Activated CD4-positive, alpha-beta T cell treated with anti-CD3 and anti-CD28 coated beads for 48 hours (primary cell): ENCODE results near the gene IP6K3.
A peak's percentile ranks its signal among the peaks of the same experiment; 100 is the strongest.

Experiments
- DNase-seq: peaks from one replicate; pipeline ENCODE4 v3.0.0-alpha.2; 2020

The IP6K3 gene, protein sequence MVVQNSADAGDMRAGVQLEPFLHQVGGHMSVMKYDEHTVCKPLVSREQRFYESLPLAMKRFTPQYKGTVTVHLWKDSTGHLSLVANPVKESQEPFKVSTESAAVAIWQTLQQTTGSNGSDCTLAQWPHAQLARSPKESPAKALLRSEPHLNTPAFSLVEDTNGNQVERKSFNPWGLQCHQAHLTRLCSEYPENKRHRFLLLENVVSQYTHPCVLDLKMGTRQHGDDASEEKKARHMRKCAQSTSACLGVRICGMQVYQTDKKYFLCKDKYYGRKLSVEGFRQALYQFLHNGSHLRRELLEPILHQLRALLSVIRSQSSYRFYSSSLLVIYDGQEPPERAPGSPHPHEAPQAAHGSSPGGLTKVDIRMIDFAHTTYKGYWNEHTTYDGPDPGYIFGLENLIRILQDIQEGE

DNA sequence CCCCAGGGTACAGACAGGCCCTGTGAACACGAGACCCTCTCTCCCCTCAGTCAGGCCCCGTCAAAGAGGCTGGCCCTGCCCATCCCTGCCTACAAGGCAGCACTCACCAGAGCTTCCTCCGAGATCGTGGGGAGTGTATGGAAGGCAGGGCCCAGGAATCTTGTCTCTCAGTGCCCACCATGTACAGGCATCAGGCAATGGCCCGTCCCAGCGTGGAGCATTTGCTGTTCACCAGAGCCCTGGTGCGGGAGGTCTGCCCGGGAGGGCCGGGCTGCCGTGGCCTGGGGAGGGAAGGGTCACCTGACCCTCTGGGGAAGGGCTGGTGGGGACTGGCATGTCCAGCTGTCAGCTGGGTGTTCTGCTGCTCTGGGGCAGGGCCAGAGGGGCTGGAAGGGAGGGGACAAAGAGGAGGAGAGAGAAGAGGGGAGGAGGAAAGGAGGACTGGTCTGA lies at the start of gene IP6K3:
TSS of gene IP6K3 (minus strand) at position 255 of the 450 bp plus-strand sequence. CDS start 11,429 bp downstream, outside the sequence.
- DNase-seq: no peak

DNA sequence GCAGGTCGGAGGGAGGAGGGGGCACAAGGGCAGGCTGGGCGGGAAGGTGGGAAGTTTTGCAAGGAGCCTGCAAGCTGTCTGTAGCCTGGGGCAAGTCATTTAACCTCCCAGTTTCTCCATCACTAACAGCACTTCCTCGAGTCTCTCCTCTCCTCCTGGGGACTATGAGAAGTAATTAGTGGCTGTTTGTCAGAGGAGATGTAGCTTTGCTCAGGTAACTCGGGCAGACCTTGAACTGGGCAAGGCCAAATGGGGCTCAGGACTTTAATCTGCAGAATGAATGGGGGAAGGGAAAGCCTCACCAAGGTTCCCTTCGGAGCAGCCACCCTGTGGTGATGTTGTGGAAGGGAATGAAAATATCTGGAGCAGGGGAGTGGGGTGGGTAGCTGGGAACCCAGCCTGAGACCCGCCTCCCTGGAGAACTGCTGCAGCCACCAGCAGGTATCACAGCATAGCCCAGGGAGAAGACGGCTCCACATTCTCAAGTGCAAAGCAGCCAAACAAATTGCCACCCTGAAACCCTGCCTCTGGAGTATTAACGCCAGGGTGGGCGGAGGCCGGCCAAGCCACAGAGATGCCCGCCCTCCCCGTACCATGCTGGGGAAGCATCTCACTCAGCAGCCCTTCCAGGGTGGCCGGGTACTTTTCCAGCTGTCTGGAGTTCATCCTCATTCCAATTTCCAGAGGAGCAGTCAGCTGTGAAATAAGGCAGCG lies 48.4 kb upstream of the IP6K3 start:
- DNase-seq: no peak

DNA sequence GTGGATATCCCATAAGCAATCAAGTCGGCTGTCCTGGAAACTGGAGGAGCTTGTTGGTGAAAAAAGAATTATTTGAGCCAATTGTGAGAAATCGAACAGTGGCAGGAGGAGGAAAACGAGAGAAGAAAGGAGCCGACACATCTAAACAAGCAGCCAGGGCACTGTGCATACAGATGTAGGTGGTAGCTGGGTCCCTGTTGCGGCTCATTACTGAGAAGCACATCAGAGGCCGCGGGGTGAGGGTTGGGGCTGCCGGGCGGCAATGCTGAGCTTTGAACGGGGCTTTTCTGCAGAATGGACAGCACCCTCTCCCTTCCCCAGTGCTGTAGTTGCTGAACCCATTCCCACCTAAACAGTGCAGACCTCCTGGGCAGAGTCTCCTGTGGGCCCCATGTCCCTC lies 46.3 kb upstream of the IP6K3 start:
- no peak for DNase-seq

DNA sequence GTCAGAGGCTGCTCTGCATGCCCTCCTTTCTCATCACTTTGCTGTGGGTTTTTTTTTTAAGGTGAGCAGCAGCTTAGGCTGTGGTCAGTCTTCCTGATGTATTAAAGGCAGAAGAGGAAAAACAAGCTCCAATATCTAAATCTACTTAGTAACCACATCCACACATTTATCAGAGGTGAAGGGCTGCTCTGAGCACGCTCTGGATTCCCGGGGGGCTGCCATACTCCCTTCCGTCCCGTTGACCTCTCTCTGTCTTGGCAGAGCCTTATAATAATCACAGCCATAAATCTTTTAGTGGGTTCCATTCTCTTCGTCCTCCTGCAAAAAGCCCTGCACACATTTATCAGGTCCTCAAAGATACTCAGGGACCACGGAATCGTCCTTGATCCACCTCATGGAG lies 44.9 kb upstream of the IP6K3 start:
- no peak for DNase-seq

DNA sequence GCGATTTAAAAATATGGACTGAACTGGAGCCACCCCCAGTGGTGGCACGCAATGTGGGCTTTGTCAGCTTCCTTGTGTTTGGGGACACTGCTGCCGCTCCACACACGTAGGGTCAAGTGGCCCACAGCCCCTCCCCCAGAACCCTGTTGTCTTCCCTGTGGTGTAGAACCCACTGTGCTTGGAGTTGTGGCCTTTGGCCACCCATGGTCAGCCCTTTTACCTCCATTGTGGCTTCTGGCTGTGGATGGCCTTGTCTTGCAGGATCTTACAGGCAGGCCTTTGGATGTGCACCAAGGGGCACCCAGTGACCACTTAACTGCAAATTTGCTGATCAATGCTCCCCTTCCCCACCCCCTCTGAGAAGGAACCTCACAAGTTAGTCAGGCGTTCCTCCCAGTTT lies 44.2 kb upstream of the IP6K3 start:
- DNase-seq: no peak

DNA sequence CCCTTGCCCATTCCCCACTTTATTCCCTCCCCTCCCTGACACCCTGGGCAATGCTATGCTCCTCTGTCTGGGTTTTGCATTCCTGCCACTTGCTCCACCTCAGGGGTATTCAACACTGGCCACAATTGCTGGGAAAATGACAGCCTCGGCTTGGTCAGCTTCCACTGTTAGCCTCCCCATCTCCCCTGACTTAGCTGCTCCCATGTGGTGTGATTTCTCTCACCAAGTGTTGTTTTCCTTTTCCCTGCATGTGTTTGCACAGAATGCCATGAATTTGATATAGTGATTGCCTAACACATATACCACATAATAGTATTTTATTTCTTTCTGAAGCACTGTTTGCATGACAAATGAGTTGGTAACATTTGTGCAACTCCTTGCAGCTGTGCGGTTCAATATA lies 43.7 kb upstream of the IP6K3 start:
- DNase-seq: no peak

DNA sequence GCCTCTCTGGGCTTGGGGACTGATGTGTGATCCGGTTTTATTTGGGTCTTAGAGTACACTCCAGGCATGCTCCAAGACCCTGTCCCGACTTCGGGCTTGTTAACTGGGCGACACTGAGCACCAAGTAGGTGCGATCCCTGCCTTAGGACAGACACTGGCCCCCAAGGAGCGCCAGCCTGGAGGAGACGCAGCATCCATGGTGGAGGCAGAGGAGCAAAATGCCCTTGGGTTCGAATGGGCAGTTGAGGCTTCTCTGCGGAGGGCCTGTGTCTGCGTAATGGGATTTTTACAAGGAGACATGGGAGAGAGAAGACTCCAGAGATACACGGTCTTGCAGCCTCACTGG lies 42.8 kb upstream of the IP6K3 start:
- no peak for DNase-seq

DNA sequence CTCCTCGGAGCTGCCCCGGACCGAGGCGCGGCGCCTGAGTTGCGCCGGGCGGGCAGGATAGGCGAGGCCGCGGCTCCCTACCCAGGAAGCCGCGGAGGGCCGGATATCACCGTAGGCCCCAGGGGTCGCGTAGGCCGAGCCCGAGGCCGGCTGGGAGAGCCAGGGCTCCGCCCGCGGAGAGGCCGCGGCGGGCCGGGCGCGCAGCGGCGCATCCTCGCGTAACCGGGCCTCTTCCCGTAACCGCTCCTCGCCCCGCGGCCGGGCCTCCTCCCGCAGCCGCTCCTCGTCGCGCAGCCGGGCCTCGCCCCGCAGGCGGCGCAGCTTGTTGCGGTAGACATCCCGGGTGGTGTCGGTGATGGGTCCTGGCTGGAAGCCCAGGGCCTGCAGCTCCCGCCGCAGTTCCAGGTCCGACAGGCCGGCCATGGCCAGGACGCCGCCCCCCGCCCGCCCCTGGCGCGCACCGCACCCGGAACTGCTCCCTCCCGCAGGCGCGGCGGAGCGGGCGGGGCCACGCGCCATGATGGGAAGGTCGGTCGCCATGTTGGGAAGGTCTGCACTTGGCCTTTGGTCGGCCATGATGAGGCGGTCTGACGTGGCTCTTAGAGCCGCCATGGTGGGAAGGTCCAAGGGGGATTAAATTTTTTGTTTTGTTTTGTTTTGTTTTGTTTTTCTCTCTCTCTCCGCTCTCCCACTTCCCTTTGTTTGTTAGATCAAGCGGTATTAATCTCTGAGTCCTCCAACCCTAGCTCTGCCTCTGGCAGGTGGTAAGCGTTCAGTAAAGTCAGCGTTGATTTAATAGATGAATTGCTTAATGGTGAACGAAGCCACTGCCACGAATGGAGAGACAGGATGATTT lies 42.2 kb upstream of the IP6K3 start, which contains the start of gene LEMD2:
TSS of gene LEMD2 (minus strand) at position 437 of the 856 bp plus-strand sequence. CDS start at position 423, 14 bp downstream.
- peak; percentile 94 for DNase-seq

DNA sequence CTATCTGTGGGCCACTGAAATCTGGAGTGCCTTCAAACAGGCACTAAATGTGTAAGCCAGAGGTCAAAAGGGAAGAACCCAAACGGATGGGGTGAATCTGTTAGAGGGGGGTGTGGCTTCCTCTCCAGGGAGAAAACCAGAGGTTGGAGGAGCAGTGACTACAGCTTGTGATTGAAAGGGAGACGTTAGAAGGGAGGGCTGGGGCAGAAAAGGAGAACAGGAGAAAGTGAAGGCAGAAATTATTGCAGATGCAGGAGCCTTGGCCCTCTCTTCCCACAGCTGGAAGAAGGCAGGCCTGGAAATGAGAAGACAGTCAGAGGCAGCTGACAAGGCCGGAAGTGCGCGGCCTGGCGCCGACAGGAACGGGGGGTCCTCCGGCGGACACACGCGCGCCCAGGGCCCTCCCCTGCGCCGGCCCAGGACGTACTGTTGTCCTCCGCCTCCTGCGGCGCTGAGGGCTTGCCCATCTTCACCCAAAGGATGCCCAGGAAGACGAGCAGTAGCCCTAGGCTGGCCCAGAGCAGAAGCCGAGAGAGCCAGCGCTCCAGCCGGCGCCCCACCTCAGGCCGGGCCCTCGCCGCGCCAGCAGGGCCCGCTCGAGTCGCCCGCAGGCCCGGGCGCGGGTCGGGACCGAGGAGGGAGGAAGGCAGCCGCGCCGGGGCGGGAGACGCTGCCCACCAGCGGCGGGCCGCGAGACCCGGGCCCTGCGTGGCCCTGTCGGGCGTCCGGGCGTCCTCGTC lies 41.4 kb upstream of the IP6K3 start:
- DNase-seq: peak; percentile 63

DNA sequence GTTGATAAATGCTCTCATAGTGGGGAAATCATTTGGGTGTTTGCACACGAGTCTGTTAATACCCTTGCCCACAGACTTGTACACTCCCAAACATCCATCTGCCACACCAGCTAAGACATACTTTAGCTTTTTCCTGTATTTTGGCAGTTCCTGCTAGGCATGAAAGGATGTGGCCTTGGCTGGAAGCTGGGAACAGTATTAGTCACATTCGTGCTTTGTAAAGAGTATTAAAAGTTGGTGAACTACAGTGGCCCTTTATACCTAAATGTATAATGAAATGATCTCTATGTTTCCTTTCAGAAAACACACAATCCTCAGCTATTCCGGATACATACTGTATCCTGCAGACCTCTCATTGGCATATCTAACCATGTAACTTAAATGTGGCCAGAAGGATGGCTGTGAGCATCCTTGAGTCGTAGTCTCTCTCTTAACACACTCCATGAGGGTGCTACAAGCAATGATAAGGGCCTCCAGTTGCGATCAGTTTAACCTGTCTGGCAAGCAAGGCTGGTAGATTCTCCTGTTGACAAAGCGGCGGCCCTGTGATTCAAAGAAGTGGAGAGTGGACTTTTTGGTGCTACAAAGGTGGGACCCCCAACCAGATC lies 40.7 kb upstream of the IP6K3 start:
- no peak for DNase-seq

DNA sequence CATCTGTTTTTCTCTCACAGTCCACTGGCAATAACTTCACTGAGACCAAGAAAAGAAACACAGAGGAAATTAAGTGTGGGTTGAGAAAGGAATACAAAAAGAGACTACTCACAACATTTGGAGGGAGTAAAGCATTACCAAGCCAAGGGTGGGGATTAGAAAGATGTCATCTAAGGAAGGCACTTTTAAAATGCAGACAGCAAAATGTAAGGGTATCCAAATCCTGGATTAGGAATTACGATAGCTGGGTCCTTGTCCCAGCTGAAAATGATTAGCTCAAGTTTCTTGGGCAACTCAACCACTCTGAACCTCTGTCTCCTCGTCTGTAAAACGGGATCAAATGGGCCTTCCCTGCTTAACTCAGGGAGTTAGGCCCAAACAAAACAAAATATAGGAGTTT lies 40.0 kb upstream of the IP6K3 start:
- no peak for DNase-seq

DNA sequence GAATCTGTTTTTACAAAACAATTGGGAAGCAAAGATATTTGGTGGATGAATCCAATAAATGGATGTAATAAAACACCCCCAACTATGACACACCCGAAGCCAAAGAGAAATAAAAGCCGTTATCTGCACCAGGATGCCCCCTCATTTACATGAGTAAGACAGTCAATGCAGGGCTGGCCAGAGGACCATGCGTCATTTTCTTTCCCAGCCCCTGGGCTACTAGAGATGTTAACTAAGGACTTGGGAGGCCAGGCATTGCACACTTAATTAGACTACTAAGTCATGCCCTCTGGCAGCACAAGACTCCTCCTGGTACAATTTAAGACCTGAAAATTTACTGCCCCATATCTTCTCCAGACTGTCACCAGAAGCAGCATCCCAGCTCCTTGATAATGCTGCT lies 39.1 kb upstream of the IP6K3 start:
- DNase-seq: no peak

DNA sequence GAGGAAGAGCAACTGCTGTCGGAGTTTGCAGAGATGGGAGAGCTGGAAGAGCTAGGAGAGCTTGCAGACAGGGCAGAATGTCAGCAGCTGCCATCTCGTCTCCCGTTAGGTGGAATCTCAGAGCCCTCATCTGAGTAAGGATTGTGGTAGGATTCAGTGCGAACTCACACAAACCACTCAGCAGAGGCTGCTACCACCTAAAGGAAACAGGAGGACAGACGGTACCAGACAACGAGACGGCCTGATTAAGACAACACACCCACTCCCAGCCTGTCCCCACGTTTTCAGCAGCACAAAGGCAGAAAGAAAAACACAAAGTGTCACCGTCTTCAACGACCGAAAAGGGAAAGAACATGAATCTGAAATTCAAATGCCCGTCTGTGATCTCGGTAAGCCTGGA lies 38.1 kb upstream of the IP6K3 start:
- no peak for DNase-seq

DNA sequence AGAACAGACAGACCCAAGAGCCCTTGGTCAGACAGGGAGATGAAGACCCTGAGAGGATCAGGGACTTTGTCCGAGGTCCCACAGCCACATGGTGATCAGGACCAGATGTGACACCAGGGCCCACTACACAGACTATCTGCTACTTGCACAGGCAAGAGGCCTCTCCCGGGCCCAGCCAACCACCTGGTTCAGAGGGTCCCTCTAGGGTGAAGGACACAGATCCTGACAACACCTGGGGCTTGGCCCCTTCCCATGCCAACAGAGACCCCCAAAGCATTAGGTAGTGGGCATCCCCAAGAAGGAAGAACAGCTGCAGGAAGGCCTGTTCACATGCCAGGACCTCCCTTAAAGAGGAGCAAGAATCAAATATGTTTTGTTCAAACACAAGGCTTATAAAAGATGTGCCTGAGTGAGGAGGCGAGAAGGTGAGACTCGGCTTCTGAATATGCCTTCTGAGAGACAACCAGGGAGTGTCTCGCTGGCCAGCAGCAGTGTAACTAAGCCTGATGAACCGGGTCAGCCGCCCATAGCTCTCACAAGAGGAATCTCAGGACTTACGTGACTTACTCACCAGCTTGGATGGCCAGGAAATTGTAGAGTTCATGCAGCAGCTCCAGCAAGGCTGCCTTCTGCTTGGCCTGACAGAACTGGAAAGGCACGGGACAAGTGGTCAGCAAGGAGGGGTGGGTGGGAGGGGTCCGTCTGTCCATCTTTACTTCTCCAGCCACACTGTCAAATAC lies 37.2 kb upstream of the IP6K3 start:
- no peak for DNase-seq

DNA sequence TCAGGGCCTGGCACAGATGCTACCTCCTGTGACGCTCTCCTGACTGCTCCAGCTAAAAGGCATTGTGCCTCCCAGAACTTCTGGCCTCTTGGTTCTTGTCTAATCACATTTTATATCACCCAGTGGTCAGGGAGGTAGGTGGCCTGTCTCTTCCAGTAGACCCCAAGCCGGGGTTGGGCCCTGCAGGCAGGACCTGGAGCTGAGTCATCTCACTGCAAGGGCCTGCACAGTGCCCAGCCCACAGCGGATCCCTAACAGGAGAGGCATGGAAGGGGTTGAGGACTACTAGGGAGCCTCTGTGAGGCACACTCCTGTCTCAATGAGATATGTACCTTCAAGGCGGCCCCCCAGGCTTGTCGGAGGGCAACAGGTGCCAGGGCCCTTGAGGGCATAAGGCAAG lies 35.9 kb upstream of the IP6K3 start:
- DNase-seq: no peak

DNA sequence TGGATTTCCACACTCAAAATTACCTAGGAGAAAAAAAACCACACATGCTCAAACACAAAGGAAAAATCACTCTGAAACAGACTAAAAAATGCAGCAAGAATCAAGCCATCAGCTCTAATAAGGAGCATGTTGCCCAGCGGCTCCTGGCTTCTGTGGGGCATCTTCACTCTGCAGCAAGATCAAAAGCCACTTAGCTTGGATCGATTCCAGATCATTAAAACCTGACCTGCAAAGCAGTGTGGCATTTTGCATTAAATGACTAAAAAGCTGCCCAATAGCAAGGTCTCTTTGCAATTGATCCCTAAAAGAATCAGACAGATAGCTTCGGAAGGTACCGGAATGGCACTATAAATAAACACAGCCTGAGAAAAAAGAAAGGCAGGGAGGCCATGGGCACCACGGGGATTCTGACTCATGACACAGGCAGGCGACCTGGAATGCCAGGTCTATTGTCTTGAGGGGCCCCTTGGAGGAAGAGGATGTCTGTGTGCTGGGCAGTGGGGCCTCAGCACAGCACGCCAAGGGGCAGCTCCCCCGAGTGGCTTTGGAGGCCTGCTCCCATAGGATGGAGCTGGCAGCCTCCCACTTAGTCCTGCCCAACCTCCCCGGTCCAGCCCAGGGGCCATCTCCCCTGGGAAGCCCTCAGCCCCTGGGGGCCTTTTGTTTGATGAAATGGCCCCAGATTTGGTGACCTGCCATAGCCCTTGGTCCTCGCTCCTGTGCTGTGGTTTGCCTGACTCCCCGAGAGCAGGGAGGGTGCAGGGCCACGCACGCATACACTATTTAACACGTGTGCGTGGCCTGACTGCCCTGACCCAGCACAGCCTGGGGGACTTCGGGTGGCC lies 34.6 kb upstream of the IP6K3 start:
- no peak for DNase-seq

DNA sequence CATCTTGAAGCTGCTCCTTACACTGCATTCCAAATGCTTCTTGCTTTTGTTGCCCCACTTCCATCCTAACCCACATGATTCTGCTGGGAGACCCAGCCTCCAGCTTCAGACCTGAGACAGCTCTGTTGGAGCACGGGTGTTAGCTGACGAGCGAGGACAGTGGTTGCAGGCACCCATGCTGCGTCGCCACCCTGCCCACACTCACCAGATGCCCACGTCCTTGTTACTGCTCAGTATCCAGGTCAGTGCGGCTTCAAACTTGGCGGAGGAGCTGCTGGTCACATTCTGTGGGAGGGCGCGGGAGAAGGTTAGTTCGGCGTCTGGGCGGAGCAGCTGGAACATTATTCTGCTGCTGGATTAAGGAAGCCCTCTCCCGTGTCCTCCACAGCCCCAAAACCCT lies 33.2 kb upstream of the IP6K3 start:
- DNase-seq: no peak

DNA sequence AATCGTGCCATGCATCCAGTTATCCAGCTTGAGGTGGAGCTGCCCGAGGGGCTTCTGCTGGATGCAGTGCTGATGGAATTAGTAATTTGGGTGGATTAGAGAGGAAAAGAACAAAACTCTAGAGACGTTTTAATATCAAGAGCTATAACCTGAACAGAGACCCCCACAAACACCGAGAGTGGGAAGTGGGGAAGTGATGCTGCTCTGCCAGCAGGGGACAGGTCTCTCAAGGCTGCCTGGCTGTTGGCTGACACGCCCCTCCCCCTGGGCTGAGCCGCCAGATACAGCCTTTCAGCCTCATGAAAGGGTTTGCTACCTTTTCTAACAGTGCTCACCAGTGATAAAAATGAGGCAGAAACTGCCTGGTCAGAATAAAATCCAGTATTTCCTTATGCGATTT lies 32.6 kb upstream of the IP6K3 start:
- no peak for DNase-seq

DNA sequence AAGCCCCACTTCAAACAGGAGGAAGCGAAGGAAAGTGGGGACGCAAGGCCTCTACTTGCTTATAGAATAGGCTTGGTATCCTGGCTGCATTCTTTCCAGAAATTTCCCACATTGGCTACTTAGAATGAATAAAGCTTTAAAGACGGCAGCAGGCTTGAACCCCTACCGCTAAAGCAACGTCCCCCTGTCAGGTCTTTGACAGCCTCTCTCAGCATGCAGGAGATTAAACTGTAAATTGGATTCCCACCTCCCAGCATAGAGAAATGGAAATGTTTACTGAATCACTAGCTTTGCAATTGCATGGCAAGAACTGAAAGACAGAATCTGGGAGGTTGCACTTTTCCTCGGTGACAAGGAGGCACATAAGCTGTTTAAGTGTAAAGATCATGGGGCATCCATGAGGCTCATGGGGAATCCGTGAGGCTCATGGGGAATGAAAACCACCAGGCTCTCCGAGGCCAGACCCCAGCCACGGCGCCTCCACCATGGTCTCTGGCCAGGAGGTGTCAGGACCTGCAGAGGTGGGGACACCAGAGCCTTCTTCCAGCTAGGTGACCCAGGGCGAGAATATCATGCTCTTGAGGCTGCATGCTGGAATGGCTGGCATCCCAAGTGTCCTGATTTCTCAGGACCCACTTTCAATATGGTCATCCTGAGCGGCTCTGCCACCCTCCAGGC lies 31.9 kb upstream of the IP6K3 start:
- no peak for DNase-seq
